Thyroid gland (tissue), 4 donors: ENCODE results near the gene UNC5C. TPM values are rescaled to one million over a fixed set of nuclear protein-coding genes. Genes with fewer than 3 reads are reported as not detected.
A peak's percentile ranks its signal among the peaks of the same experiment; 100 is the strongest.

Experiments used
- DNase-seq, 2 donors: peaks; one replicate each; pipeline ENCODE4 v3.0.0-alpha.2; 2019
- H3K27ac ChIP-seq, 3 donors: fragments of 200-600 bp; sonication (generic); 1 replicate in 2 of 3; 2 replicates in 1 of 3; pipeline ENCODE4 v1.5.1; 2016 to 2019; ENCODE audit warnings: mild to moderate bottlenecking in 1 of 3, moderate library complexity in 1 of 3
- H3K27me3 ChIP-seq: fragments of 200-600 bp; sonication (generic); one replicate; pipeline ENCODE4 v1.5.1; 2019
- H3K36me3 ChIP-seq, 2 donors: fragments of 200-600 bp; sonication (generic); one replicate each; pipeline ENCODE4 v1.5.1; 2016 to 2019
- H3K4me1 ChIP-seq, 2 donors: fragments of 200-600 bp; sonication (generic); one replicate each; pipeline ENCODE4 v1.5.1; 2017 to 2019
- H3K4me3 ChIP-seq, 3 donors: fragments of 200-600 bp; sonication (generic); replicated peaks in 1 of 3; 1 replicate in 2 of 3; 2 replicates in 1 of 3; pipeline ENCODE4 v1.5.1; 2016; ENCODE audit warnings: mild to moderate bottlenecking in 1 of 3
- H3K9me3 ChIP-seq: fragments of 200-600 bp; sonication (generic); one replicate; pipeline ENCODE4 v1.5.1; 2017
- POLR2A ChIP-seq, 2 donors: fragments of 450-650 bp; IDR thresholded peaks; one replicate each; pipeline ENCODE4 v1.6.1; 2017; ENCODE audit warnings: antibody characterized with exemption in 2 of 2, mild to moderate bottlenecking in 2 of 2, moderate library complexity in 1 of 2
- WGBS, 2 donors: methylation state at CpG; one replicate each; pipeline ENCODE4 v1.1.5; 2017; 5-methylcytosine and 5-hydroxymethylcytosine counted together
- intact Hi-C: fragments of 100-400 bp; cut with DNase I; formaldehyde crosslinking; loops from one replicate; pipeline ENCODE4 v1.15.1; 2023
- total RNA-seq, 4 donors: library from RNA; depleted of rRNA; stranded (reverse); fragments of >200 nt; gene quantifications; one replicate each; pipeline ENCODE4 v1.2.3, GENCODE V29; 2016
- TF ChIP-seq, protein P1 (sequence below), 6 experiments: fragments of 200-600 bp in 3 of 6; fragments of 450-650 bp in 3 of 6; sonication (generic) in 3 of 6; IDR thresholded peaks; one replicate each; pipeline ENCODE4 v1.5.1; 2016 to 2019; ENCODE audit warnings: antibody characterized with exemption in 6 of 6, mild to moderate bottlenecking in 2 of 6, inconsistent platforms in 1 of 6, moderate library complexity in 1 of 6

The UNC5C gene
- total RNA-seq, result 10 to 100 TPM; 27.1 to 72.0 (median 59.0) TPM

DNA sequence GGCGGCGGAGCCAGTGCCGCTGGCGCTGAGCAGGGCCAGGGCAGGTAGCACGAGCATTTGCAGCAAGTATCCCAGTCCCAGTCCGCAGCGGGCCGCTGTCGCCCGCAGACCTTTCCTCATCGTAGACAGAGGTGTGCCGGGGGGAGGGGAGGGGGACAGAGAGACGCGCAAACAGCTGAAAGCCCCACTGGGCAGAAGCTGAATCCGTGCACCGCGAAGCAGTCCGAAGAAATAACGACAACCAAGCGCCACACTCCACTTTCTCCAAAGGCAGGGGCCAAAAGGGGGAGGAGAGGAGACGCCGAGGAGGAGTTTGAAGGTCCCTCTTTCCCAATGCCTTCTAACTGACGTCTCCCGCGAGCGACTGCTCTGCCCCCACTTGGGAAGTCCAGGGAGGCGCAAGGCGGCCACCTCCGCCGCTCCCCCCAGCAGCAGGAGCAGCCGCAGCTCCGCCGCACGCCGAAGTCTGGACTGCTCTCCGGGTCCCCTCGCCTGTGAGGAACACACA is at the start of gene UNC5C:
TSS of gene UNC5C (minus strand) at position 236 of the 508 bp plus-strand sequence.
- peak; percentile 77 to 97 for TF ChIP-seq POLR2A (IDR thresholded peaks at IDR 0.05)
- TF ChIP-seq, protein P1, sequence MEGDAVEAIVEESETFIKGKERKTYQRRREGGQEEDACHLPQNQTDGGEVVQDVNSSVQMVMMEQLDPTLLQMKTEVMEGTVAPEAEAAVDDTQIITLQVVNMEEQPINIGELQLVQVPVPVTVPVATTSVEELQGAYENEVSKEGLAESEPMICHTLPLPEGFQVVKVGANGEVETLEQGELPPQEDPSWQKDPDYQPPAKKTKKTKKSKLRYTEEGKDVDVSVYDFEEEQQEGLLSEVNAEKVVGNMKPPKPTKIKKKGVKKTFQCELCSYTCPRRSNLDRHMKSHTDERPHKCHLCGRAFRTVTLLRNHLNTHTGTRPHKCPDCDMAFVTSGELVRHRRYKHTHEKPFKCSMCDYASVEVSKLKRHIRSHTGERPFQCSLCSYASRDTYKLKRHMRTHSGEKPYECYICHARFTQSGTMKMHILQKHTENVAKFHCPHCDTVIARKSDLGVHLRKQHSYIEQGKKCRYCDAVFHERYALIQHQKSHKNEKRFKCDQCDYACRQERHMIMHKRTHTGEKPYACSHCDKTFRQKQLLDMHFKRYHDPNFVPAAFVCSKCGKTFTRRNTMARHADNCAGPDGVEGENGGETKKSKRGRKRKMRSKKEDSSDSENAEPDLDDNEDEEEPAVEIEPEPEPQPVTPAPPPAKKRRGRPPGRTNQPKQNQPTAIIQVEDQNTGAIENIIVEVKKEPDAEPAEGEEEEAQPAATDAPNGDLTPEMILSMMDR (IDR thresholded peaks at IDR 0.05), result peak in 3 of 6 experiments; percentile 9 to 33 (median 26)
- intact Hi-C loops, result no loop called here

DNA sequence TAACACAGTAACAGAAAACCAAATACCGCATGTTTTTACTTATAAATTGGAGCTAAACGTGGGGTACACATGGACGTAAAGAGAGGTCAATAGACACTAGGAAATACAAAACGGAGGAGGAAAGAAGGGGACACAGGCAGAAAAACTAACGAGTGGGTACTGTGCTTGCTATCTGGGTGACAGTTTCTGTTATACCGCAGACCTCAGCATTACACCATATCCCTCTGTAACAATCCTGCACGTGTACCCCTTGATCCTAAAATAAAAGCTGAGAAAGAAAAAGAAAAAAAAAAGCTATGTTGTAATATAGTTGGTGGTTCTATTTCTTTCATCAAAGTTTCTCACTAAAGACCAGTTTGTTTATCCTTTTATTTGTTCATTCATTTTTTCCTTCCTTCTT is 47.9 kb upstream of the UNC5C start:
- no peak for TF ChIP-seq POLR2A (IDR thresholded peaks at IDR 0.05)
- TF ChIP-seq, protein P1 (IDR thresholded peaks at IDR 0.05), result no peak
- Histone ChIP-seq H3K27me3 (no peaks in the 10 kb centered on the region), H3K4me1 (peaks cover 8 to 22% of the 10 kb centered on the region in 2 donors), H3K27ac (no peak overlapping the region), H3K4me3 (no peak overlapping the region), H3K36me3 (no peaks in the 10 kb centered on the region), H3K9me3 (no peaks in the 10 kb centered on the region)
- WGBS, 2 donors, result 92% methylated on average over 7 of the region's 7 CpGs
- DNase-seq, result no peak
- intact Hi-C loops, result no loop called here

More for the DNA sequence above, at the start of gene UNC5C:
- Histone ChIP-seq H3K9me3 (no peaks in the 10 kb centered on the region), H3K36me3 (no peaks in the 10 kb centered on the region), H3K4me3 (peak within 1 kb of the TSS; percentile 81 to 90 (median 83)), H3K27ac (peak within 1 kb of the TSS; percentile 89 to 99 (median 96)), H3K4me1 (peaks cover 4 to 15% of the 10 kb centered on the region in 2 donors), H3K27me3 (no peaks in the 10 kb centered on the region)
- peak; percentile 93 for DNase-seq
- WGBS, 2 donors, result 0% methylated on average over 28 to 32 of the region's 37 CpGs

DNA sequence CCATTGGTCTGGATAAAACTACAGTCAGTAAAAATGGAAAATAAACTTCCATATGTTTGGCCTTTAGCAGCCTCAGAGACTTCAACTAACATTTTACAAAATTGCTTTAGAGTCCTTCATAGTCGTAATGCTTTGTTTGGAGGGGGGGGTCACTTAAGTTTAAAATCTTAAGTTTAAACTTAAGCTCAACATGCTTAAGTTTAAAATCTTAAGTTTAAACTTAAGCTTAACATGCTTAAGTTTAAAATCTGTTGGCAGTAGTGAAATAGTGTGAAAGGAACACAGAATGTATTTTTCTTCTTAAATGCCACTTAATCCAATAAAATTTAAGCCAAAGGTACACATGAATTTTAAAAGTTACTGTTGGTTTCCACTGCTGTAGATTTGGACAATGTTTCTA is 45.9 kb upstream of the UNC5C start:
- Histone ChIP-seq H3K9me3 (no peaks in the 10 kb centered on the region), H3K4me1 (peaks cover 8 to 22% of the 10 kb centered on the region in 2 donors), H3K36me3 (no peaks in the 10 kb centered on the region), H3K4me3 (no peak overlapping the region), H3K27ac (peak overlapping the region in 1 of 3 donors; percentile 41), H3K27me3 (no peaks in the 10 kb centered on the region)
- no peak for DNase-seq
- TF ChIP-seq POLR2A (IDR thresholded peaks at IDR 0.05), result no peak
- TF ChIP-seq, protein P1 (IDR thresholded peaks at IDR 0.05), result no peak
- intact Hi-C loops, result no loop called here
- WGBS, 2 donors, result 48 to 55% methylated on average over 1 of the region's 1 CpG

DNA sequence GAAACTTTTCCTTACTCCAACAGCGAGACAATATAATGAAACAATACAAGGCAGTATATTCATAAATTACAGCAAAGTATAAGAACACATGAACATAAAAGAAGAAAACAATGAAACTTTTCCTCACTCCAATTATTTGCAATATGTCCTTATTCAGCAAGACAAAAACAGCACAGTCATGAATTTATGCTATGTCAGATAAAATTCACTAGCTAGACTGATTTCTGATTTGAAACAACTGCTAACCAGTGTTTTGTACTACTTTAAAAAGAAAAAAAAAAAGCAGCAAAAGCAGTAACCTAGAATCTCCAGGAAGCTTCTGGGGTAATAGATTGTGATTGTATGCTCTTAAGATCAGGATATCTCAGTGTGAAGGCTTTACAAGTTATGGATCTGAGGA is 45.2 kb upstream of the UNC5C start:
- no peaks in the 10 kb centered on the region for H3K9me3 ChIP-seq
- TF ChIP-seq POLR2A (IDR thresholded peaks at IDR 0.05), result no peak
- TF ChIP-seq, protein P1 (IDR thresholded peaks at IDR 0.05), result no peak
- 95% methylated on average over 1 of the region's 1 CpG for WGBS, 2 donors
- intact Hi-C loops, result no loop called here
- no peaks in the 10 kb centered on the region for H3K27me3 ChIP-seq
- peaks cover 8 to 22% of the 10 kb centered on the region in 2 donors for H3K4me1 ChIP-seq
- peak overlapping the region in 1 of 3 donors; percentile 41 for H3K27ac ChIP-seq
- no peak overlapping the region for H3K4me3 ChIP-seq
- no peaks in the 10 kb centered on the region for H3K36me3 ChIP-seq
- no peak for DNase-seq

GRCh38 chr4:95591278-95591677 is 42.5 kb upstream of the UNC5C start:
- H3K9me3 ChIP-seq, result no peaks in the 10 kb centered on the region
- DNase-seq, result no peak
- no peak for TF ChIP-seq POLR2A (IDR thresholded peaks at IDR 0.05)
- no peaks in the 10 kb centered on the region for H3K27me3 ChIP-seq
- WGBS, 2 donors, result 86 to 90% methylated on average over 5 of the region's 5 CpGs
- no peak overlapping the region for H3K4me3 ChIP-seq
- intact Hi-C loops, result no loop called here
- no peak overlapping the region for H3K27ac ChIP-seq
- H3K4me1 ChIP-seq, result peaks cover 8 to 22% of the 10 kb centered on the region in 2 donors
- no peaks in the 10 kb centered on the region for H3K36me3 ChIP-seq
